Right lobe of liver (tissue), 6 donors: ENCODE measurements around the gene TFE3. TPM values are rescaled to one million over a fixed set of nuclear protein-coding genes. Genes with fewer than 3 reads are reported as not detected.
"Not testable (repeated sequence)": the region's sequence is repeated elsewhere in the genome, so short reads cannot be mapped to it uniquely, and the experiment has no call there.

Experiments
- ATAC-seq, 4 donors: fragments of 200-7000 bp; cut with Tn5 transposase; one replicate each; pipeline ENCODE4 v1.9.1; 2020; ENCODE audit warnings: mild to moderate bottlenecking in 4 of 4, moderate library complexity in 4 of 4
- DNase-seq, 3 donors: peaks; one replicate each; pipeline ENCODE4 v3.0.0-alpha.2; 2020
- H3K27ac ChIP-seq, 3 donors: fragments of 200-600 bp; one replicate each; pipeline ENCODE4 v1.8.0; 2022
- H3K27me3 ChIP-seq, 2 donors: fragments of 200-600 bp; one replicate each; pipeline ENCODE4 v1.8.0; 2022
- H3K36me3 ChIP-seq, 4 donors: fragments of 200-600 bp; sonication (generic) in 1 of 4; one replicate each; pipeline versions ENCODE4 v1.5.1 to v1.8.0; 2017 to 2022; ENCODE audit warnings: control low read depth in 1 of 4
- H3K4me1 ChIP-seq, 4 donors: fragments of 200-600 bp; sonication (generic) in 1 of 4; one replicate each; pipeline versions ENCODE4 v1.5.1 to v1.8.0; 2017 to 2022; ENCODE audit warnings: control low read depth in 1 of 4
- H3K4me3 ChIP-seq, 3 donors: fragments of 200-600 bp; one replicate each; pipeline ENCODE4 v1.8.0; 2022
- H3K9me3 ChIP-seq, 4 donors: fragments of 200-600 bp; sonication (generic) in 1 of 4; one replicate each; pipeline versions ENCODE4 v1.5.1 to v1.8.0; 2017 to 2022; ENCODE audit warnings: control low read depth in 1 of 4
- CTCF ChIP-seq, 4 donors: fragments of 200-600 bp in 3 of 4; fragments of 450-650 bp in 1 of 4; IDR thresholded peaks; one replicate each; pipeline versions ENCODE4 v1.5.1 to v1.8.0; 2016 to 2022; ENCODE audit warnings: antibody characterized with exemption in 4 of 4, mild to moderate bottlenecking in 2 of 4
- POLR2A ChIP-seq: fragments of 450-650 bp; IDR thresholded peaks from one replicate; pipeline ENCODE4 v1.6.1; 2017; ENCODE audit warnings: antibody characterized with exemption, mild to moderate bottlenecking
- WGBS: methylation state at CpG from one replicate; pipeline ENCODE4 v1.1.6; 2018; ENCODE audit warnings: low coverage, low lambda C conversion rate; ENCODE audit not compliant: insufficient coverage; ENCODE audit errors: missing lambda C conversion rate; 5-methylcytosine and 5-hydroxymethylcytosine counted together
- intact Hi-C, 2 donors: fragments of 100-400 bp; cut with DNase I; formaldehyde crosslinking; loops; one replicate each; pipeline versions ENCODE4 v1.11.2 to v1.14.1; 2022
- small RNA-seq, 2 experiments: library from RNA; depleted of rRNA; stranded (forward); fragments of <200 nt; gene quantifications; one replicate each; pipeline ENCODE3, GENCODE V24; 2016
- total RNA-seq, 6 experiments: library from RNA; depleted of rRNA in 2 of 6; stranded (reverse); fragments of >200 nt in 2 of 6; fragmentation: NEBNext Ultra II Directional in 3 of 6; extraction: Animal tissue kit (Norgen Biotek cat#: 25700) in 3 of 6; gene quantifications; one replicate each; pipeline versions ENCODE4 v1.1.0 to v1.2.4, GENCODE V29; 2016 to 2023
- donor health status: DM: no; HTN: yes; CAD: no.
- donor health status: DM: no; HTN: no; CAD: no.
- donor health status: DM: no; HTN: no; CAD: no.
- donor health status: DM: no; HTN: yes; CAD: no.
- donor health status: DM: no; HTN: yes; CAD: no.

The TFE3 gene
- total RNA-seq, 6 experiments from 2014 or later, result 14.9 to 43.3 (median 23.3) TPM

GRCh38 chrX:48981178-48981577 lies 62.0 kb downstream of the TFE3 start:
- ATAC-seq, result peak in 1 of 4 donors; percentile 45
- Histone ChIP-seq H3K4me3 (no peak overlapping the region), H3K36me3 (peaks cover 0 to 41% (median 4%) of the 10 kb centered on the region in 4 donors), H3K27me3 (no peaks in the 10 kb centered on the region), H3K4me1 (no peaks in the 10 kb centered on the region), H3K27ac (no peak overlapping the region), H3K9me3 (no peaks in the 10 kb centered on the region)
- no peak for DNase-seq
- no CpG with 5 or more reads among the region's 10 CpGs for WGBS
- TF ChIP-seq POLR2A, result no peak
- TF ChIP-seq CTCF (IDR thresholded peaks at IDR 0.05), result no peak
- intact Hi-C loops, result no loop called here

GRCh38 chrX:48980341-48980740 lies 62.8 kb downstream of the TFE3 start:
- DNase-seq, H3K4me1 ChIP-seq, H3K4me3 ChIP-seq, H3K27ac ChIP-seq, H3K27me3 ChIP-seq, ATAC-seq, H3K9me3 ChIP-seq, intact Hi-C loops: not testable (repeated sequence)
- WGBS, result 73% methylated on average over 10 of the region's 10 CpGs
- H3K36me3 ChIP-seq, result peaks cover 0 to 48% (median 9%) of the 10 kb centered on the region in 4 donors

Small RNAs within 50 kb of the gene (small RNA-seq; reads per million reads assigned to genes)
- gene RNU4-52P, result 0.10 to 0.26 reads per million in 2 experiments

Other genes with a start within 250 kb of the TFE3 start
- gene HDAC6, start 241.3 kb downstream of the TFE3 start, total RNA-seq, result 100 to 1,000 TPM in 5 of 6 experiments, 10 to 100 TPM in 1; 84.4 to 173 (median 136) TPM
- not detected for gene ERAS, start 216.8 kb downstream of the TFE3 start, total RNA-seq
- gene PCSK1N, start 207.7 kb downstream of the TFE3 start, total RNA-seq, result 1 to 10 TPM in 1 of 6 experiments, under 1 TPM in 1, not detected in 4; 0.20 to 1.4 TPM
- gene TIMM17B, start 145.6 kb downstream of the TFE3 start, total RNA-seq, result 10 to 100 TPM; 18.2 to 29.5 (median 22.5) TPM
- 10 to 100 TPM; 29.8 to 47.1 (median 35.7) TPM for gene PQBP1, start 145.4 kb downstream of the TFE3 start, total RNA-seq
- 10 to 100 TPM; 15.0 to 19.5 (median 17.3) TPM for gene SLC35A2, start 131.7 kb downstream of the TFE3 start, total RNA-seq
- 1 to 10 TPM; 1.7 to 8.8 (median 6.8) TPM for gene PIM2, start 124.3 kb downstream of the TFE3 start, total RNA-seq
- gene OTUD5, start 85.8 kb downstream of the TFE3 start, total RNA-seq, result 10 to 100 TPM; 14.4 to 24.1 (median 21.6) TPM
- gene KCND1, start 71.5 kb downstream of the TFE3 start, total RNA-seq, result 1 to 10 TPM in 1 of 6 experiments, under 1 TPM in 5; 0.31 to 1.2 (median 0.46) TPM
- gene GRIPAP1, start 41.1 kb downstream of the TFE3 start, total RNA-seq, result 10 to 100 TPM; 15.3 to 32.1 (median 22.0) TPM
- gene CCDC120, start 15.6 kb upstream of the TFE3 start, total RNA-seq, result 10 to 100 TPM in 1 of 6 experiments, 1 to 10 TPM in 5; 3.3 to 12.1 (median 4.5) TPM
- 10 to 100 TPM in 1 of 6 experiments, 1 to 10 TPM in 5; 3.1 to 11.2 (median 5.1) TPM for gene PRAF2, start 30.6 kb upstream of the TFE3 start, total RNA-seq
- 10 to 100 TPM; 31.8 to 65.2 (median 47.9) TPM for gene WDR45, start 36.5 kb upstream of the TFE3 start, total RNA-seq
- 10 to 100 TPM in 3 of 6 experiments, 1 to 10 TPM in 3; 9.3 to 14.9 (median 10.2) TPM for gene GPKOW, start 80.4 kb upstream of the TFE3 start, total RNA-seq
- gene MAGIX, start 119.4 kb upstream of the TFE3 start, total RNA-seq, result 10 to 100 TPM in 4 of 6 experiments, 1 to 10 TPM in 2; 8.8 to 24.0 (median 18.4) TPM
- 10 to 100 TPM in 4 of 6 experiments, 1 to 10 TPM in 2; 7.4 to 24.4 (median 14.5) TPM for gene PLP2, start 128.5 kb upstream of the TFE3 start, total RNA-seq
- gene PRICKLE3, start 143.0 kb upstream of the TFE3 start, total RNA-seq, result 1 to 10 TPM; 3.8 to 6.4 (median 5.0) TPM
- gene SYP, start 156.8 kb upstream of the TFE3 start, total RNA-seq, result under 1 TPM in 5 of 6 experiments, not detected in 1; 0.12 to 0.39 (median 0.27) TPM
- gene CACNA1F, start 190.0 kb upstream of the TFE3 start, total RNA-seq, result under 1 TPM in 1 of 6 experiments, not detected in 5; 0.06 TPM
- 10 to 100 TPM in 1 of 6 experiments, 1 to 10 TPM in 5; 7.7 to 10.9 (median 8.7) TPM for gene CCDC22, start 192.1 kb upstream of the TFE3 start, total RNA-seq
- 1 to 10 TPM in 1 of 6 experiments, under 1 TPM in 5; 0.18 to 1.2 (median 0.32) TPM for gene FOXP3, start 221.4 kb upstream of the TFE3 start, total RNA-seq
- 1 to 10 TPM; 1.6 to 4.0 (median 2.2) TPM for gene PPP1R3F, start 226.4 kb upstream of the TFE3 start, total RNA-seq